SK-N-SH (cell line): ENCODE measurements around the gene PHLPP1. TPM values are rescaled to one million over a fixed set of nuclear protein-coding genes. Genes with fewer than 3 reads are reported as not detected.

ENCODE experiments used
- CTCF ChIA-PET: fragments of 300-600, 350-600 bp; formaldehyde crosslinking; extraction: SDS; loops from one replicate; lab custom pipeline; 2021; lab: Yijun Ruan, JAX
- POLR2A ChIA-PET: fragments of 350-600 bp; sonication (Branson Sonifier 250); formaldehyde crosslinking; extraction: SDS; loops from one replicate; lab custom pipeline; 2020; ENCODE audit warnings: antibody characterized with exemption, inconsistent platforms; lab: Yijun Ruan, JAX
- DNase-seq: peaks from one replicate; pipeline ENCODE4 v3.0.0; 2012
- H2AFZ ChIP-seq: fragments of 200-600 bp; sonication (generic); 2 replicates; pipeline ENCODE4 v1.8.1; 2016; ENCODE audit warnings: antibody characterized with exemption, mild to moderate bottlenecking, low read depth
- H3F3A ChIP-seq: fragments of 200-600 bp; sonication (generic); replicated peaks from 2 replicates; pipeline ENCODE3; 2016; ENCODE audit warnings: antibody characterized with exemption, mild to moderate bottlenecking; ENCODE audit not compliant: insufficient read depth
- H3K27ac ChIP-seq, 2 experiments: fragments of 200-500 bp in 1 of 2; fragments of 200-600 bp in 1 of 2; sonication (Bioruptor generic) in 1 of 2; sonication (generic), shearing (Covaris generic) in 1 of 2; 2 replicates each; pipeline versions ENCODE4 v1.5.1 to v1.6.1; 2014 to 2016; ENCODE audit warnings: low read depth in 2 of 2, inconsistent platforms in 1 of 2, low read length in 1 of 2, mild to moderate bottlenecking in 1 of 2, mixed read lengths in 1 of 2
- H3K27me3 ChIP-seq: fragments of 200-600 bp; sonication (generic), shearing (Covaris generic); 2 replicates; pipeline ENCODE4 v1.6.1; 2016; ENCODE audit warnings: mixed run types; ENCODE audit not compliant: insufficient read depth
- H3K36me3 ChIP-seq, 2 experiments: fragments of 200-500 bp in 1 of 2; fragments of 200-600 bp in 1 of 2; sonication (Bioruptor generic) in 1 of 2; sonication (generic) in 1 of 2; replicated peaks in 1 of 2; 2 replicates each; pipeline versions ENCODE3 to v1.5.1; 2014 to 2016; ENCODE audit warnings: low read length in 1 of 2, mild to moderate bottlenecking in 1 of 2; ENCODE audit not compliant: insufficient read depth in 2 of 2, control insufficient read depth in 1 of 2
- H3K4me1 ChIP-seq, 2 experiments: fragments of 200-500 bp in 1 of 2; fragments of 200-600 bp in 1 of 2; sonication (Bioruptor generic) in 1 of 2; sonication (generic), shearing (Covaris generic) in 1 of 2; 2 replicates each; pipeline versions ENCODE4 v1.5.1 to v1.6.1; 2014 to 2016; ENCODE audit warnings: low read depth in 1 of 2, low read length in 1 of 2, mixed run types in 1 of 2; ENCODE audit not compliant: insufficient read depth in 2 of 2, control insufficient read depth in 1 of 2
- H3K4me2 ChIP-seq: fragments of 200-600 bp; sonication (generic), shearing (Covaris generic); 2 replicates; pipeline ENCODE4 v1.6.1; 2017; ENCODE audit warnings: mixed run types
- H3K4me3 ChIP-seq, 2 experiments: fragments of 200-500 bp in 1 of 2; fragments of 200-600 bp in 1 of 2; sonication (Bioruptor generic) in 1 of 2; sonication (generic), shearing (Covaris generic) in 1 of 2; 2 replicates each; pipeline versions ENCODE4 v1.5.1 to v1.8.1; 2014 to 2016; ENCODE audit warnings: low read depth in 2 of 2, inconsistent platforms in 1 of 2, low read length in 1 of 2, mild to moderate bottlenecking in 1 of 2, mixed read lengths in 1 of 2, moderate library complexity in 1 of 2
- H3K79me2 ChIP-seq: fragments of 200-600 bp; sonication (generic); 2 replicates; pipeline ENCODE4 v1.8.1; 2017; ENCODE audit warnings: mild to moderate bottlenecking; ENCODE audit not compliant: insufficient read depth
- H3K9ac ChIP-seq: fragments of 200-600 bp; sonication (generic); 2 replicates; pipeline ENCODE4 v1.6.1; 2017; ENCODE audit warnings: mixed run types
- H3K9me2 ChIP-seq: fragments of 200-600 bp; sonication (generic); 2 replicates; pipeline ENCODE4 v1.6.1; 2017; ENCODE audit warnings: mixed run types
- H3K9me3 ChIP-seq: fragments of 200-600 bp; sonication (generic); 2 replicates; pipeline ENCODE4 v1.6.1; 2017; ENCODE audit warnings: mixed run types, mild to moderate bottlenecking, moderate library complexity
- H4K20me1 ChIP-seq: fragments of 200-600 bp; sonication (generic); 2 replicates; pipeline ENCODE4 v1.6.1; 2017; ENCODE audit warnings: mild to moderate bottlenecking, mixed run types; ENCODE audit not compliant: insufficient read depth
- CHD2 ChIP-seq: fragments of 150-350 bp; IDR thresholded peaks from 2 replicates; pipeline ENCODE4 v1.6.1; 2018; ENCODE audit warnings: low read length; ENCODE audit not compliant: partially characterized antibody
- EZH2phosphoT487 ChIP-seq: fragments of 200-600 bp; sonication (generic); IDR thresholded peaks from 2 replicates; pipeline ENCODE4 v1.6.1; 2017; ENCODE audit warnings: low read depth, mixed run types, mild to moderate bottlenecking, antibody characterized with exemption, moderate library complexity, borderline replicate concordance
- FOXJ3 ChIP-seq: sonication (generic); formaldehyde crosslinking; IDR thresholded peaks from 2 replicates; pipeline ENCODE4 v1.5.1; 2020; ENCODE audit warnings: mild to moderate bottlenecking, missing genetic modification reagents
- FOXM1 ChIP-seq: IDR thresholded peaks from 2 replicates; pipeline ENCODE4 v1.4.0; 2012; ENCODE audit warnings: low read depth, mild to moderate bottlenecking
- GABPA ChIP-seq: IDR thresholded peaks from 2 replicates; pipeline ENCODE4 v1.4.0; 2012; ENCODE audit warnings: low read depth, mild to moderate bottlenecking
- MEF2A ChIP-seq: IDR thresholded peaks from 2 replicates; pipeline ENCODE4 v1.4.0; 2012; ENCODE audit warnings: low read depth, borderline replicate concordance
- MXI1 ChIP-seq: IDR thresholded peaks from 2 replicates; pipeline ENCODE4 v1.6.1; 2012; ENCODE audit warnings: mild to moderate bottlenecking, low read depth, low read length, improper control_type of control experiment
- RAD21 ChIP-seq: IDR thresholded peaks from 2 replicates; pipeline ENCODE4 v1.6.1; 2012; ENCODE audit warnings: mild to moderate bottlenecking, low read length
- RFX5 ChIP-seq: IDR thresholded peaks from 2 replicates; pipeline ENCODE4 v1.6.1; 2012; ENCODE audit warnings: mild to moderate bottlenecking, improper control_type of control experiment, low read length
- WGBS: methylation state at CpG from one replicate; pipeline ENCODE4 v1.1.6; 2017; ENCODE audit warnings: low lambda C conversion rate; 5-methylcytosine and 5-hydroxymethylcytosine counted together
- polyA plus RNA-seq, 3 experiments: library from polyadenylated mRNA; depleted of rRNA; stranded (reverse); fragments of >200 nt; gene quantifications; 2 replicates each; pipeline ENCODE4 v1.2.3, GENCODE V29; 2012
- TF ChIP-seq, protein P1 (sequence below): fragments of 150-350 bp; IDR thresholded peaks from 2 replicates; pipeline ENCODE4 v1.6.1; 2017; ENCODE audit warnings: antibody characterized with exemption, low read length, low read depth, borderline replicate concordance
- TF ChIP-seq, protein P2 (sequence below): fragments of 200-600 bp; sonication (generic); IDR thresholded peaks from 2 replicates; pipeline ENCODE4 v1.6.1; 2017; ENCODE audit warnings: antibody characterized with exemption, mild to moderate bottlenecking, moderate library complexity

PHLPP1 gene
- polyA plus RNA-seq, 1 of the 3 experiments (the other 2 are of a cell fraction): 4.6 TPM

DNA sequence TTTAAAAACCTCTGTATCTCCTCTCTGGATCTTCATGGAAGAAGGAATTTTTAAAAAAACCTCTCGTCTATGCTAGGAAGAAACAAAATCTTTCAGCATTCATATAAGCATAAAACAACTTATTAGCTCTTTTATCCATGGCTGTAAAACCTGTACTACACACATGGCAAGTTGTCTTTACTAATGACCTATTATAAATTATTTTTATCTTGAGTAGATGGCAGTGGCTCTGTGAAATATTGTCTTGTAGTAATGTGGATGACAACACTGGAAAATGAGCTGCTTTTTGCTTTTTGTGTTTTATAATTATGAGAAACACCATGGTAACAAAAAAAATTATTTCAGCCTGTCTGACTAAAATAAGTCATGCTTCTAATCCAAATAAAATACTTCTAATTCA is 18.9 kb downstream of the PHLPP1 start:
- Histone ChIP-seq H3K4me3 (no peak overlapping the region), H3K27me3 (no peaks in the 10 kb centered on the region), H3K9me3 (peaks cover 4% of the 10 kb centered on the region; the same call in 1 of the 2 replicates)
- no peak for TF ChIP-seq MEF2A
- TF ChIP-seq, protein P1, sequence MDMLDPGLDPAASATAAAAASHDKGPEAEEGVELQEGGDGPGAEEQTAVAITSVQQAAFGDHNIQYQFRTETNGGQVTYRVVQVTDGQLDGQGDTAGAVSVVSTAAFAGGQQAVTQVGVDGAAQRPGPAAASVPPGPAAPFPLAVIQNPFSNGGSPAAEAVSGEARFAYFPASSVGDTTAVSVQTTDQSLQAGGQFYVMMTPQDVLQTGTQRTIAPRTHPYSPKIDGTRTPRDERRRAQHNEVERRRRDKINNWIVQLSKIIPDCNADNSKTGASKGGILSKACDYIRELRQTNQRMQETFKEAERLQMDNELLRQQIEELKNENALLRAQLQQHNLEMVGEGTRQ: no peak
- TF ChIP-seq FOXM1: no peak
- no peak for TF ChIP-seq RFX5
- TF ChIP-seq RAD21: no peak
- TF ChIP-seq MXI1: no peak
- TF ChIP-seq GABPA: no peak
- TF ChIP-seq, all 33 proteins: peak for 0
- Histone ChIP-seq H3F3A (no peaks in the 10 kb centered on the region), H3K27ac (no peak overlapping the region), H3K79me2 (peaks cover 13% of the 10 kb centered on the region; the same call in 1 of the 2 replicates), H4K20me1 (no peaks in the 10 kb centered on the region), H3K4me2 (no peak overlapping the region), H3K4me1 (no peaks in the 10 kb centered on the region; a peak in 1 of 4 replicates), H3K36me3 (peaks cover 0 to 12% of the 10 kb centered on the region in 2 experiments), H3K9me2 (no peaks in the 10 kb centered on the region), H3K9ac (no peak overlapping the region), H2AFZ (no peak overlapping the region)
- ChIA-PET POLR2A (no interaction called here), CTCF (interaction anchor here (0.8 to 1.1 kb wide), 2 partner anchors 17 to 30 kb away, joined by 3 to 5 read pairs; no protein-coding TSS in a partner anchor)
- no peak for DNase-seq
- 84% methylated on average over 1 of the region's 1 CpG for WGBS

DNA sequence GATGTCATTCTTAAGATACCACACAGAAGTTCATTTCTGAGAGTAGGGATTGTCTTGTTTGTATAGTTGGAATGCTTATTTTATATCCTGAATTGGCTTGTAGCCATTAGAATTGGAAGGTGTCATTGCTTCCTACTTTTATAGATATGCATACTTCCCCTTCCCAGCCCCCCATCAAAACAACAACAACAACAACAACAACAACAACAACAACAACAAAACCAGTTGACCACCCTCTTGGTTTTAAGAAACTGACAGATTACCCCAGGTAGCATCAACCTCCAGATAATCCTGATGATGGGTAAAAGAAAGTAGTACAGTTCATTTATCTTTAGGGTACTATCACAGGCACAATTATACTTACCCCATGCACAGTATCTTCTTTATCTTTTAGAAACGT is 20.0 kb downstream of the PHLPP1 start:
- no peak overlapping the region for H3K9ac ChIP-seq
- H4K20me1 ChIP-seq: no peaks in the 10 kb centered on the region
- no peak for DNase-seq
- H3K36me3 ChIP-seq: peaks cover 0 to 12% of the 10 kb centered on the region in 2 experiments
- no peak overlapping the region for H3K27ac ChIP-seq
- H3K27me3 ChIP-seq: no peaks in the 10 kb centered on the region
- H3K79me2 ChIP-seq: peaks cover 8% of the 10 kb centered on the region; the same call in 1 of the 2 replicates
- no peaks in the 10 kb centered on the region for H3F3A ChIP-seq
- no peak overlapping the region for H2AFZ ChIP-seq
- CTCF ChIA-PET: no interaction called here
- peaks cover 4% of the 10 kb centered on the region; the same call in 1 of the 2 replicates for H3K9me3 ChIP-seq
- 90% methylated on average over 1 of the region's 1 CpG for WGBS
- H3K9me2 ChIP-seq: no peaks in the 10 kb centered on the region
- TF ChIP-seq, protein P2, sequence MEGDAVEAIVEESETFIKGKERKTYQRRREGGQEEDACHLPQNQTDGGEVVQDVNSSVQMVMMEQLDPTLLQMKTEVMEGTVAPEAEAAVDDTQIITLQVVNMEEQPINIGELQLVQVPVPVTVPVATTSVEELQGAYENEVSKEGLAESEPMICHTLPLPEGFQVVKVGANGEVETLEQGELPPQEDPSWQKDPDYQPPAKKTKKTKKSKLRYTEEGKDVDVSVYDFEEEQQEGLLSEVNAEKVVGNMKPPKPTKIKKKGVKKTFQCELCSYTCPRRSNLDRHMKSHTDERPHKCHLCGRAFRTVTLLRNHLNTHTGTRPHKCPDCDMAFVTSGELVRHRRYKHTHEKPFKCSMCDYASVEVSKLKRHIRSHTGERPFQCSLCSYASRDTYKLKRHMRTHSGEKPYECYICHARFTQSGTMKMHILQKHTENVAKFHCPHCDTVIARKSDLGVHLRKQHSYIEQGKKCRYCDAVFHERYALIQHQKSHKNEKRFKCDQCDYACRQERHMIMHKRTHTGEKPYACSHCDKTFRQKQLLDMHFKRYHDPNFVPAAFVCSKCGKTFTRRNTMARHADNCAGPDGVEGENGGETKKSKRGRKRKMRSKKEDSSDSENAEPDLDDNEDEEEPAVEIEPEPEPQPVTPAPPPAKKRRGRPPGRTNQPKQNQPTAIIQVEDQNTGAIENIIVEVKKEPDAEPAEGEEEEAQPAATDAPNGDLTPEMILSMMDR: no peak
- TF ChIP-seq CHD2: no peak
- no peak for TF ChIP-seq FOXJ3
- no peak for TF ChIP-seq EZH2phosphoT487
- H3K4me1 ChIP-seq: no peaks in the 10 kb centered on the region; a peak in 1 of 4 replicates
- no peak overlapping the region for H3K4me2 ChIP-seq
- POLR2A ChIA-PET: no interaction called here
- no peak overlapping the region for H3K4me3 ChIP-seq
